Measurements from ENCODE around the gene YOD1.

Gene YOD1

GRCh38 chr1:207051191-207051943 lies at the start of gene YOD1:
Gene YOD1 (minus strand): TSS chr1:207051208. CDS start chr1:207051030, 178 bp downstream.
- TF ChIP-seq ZFX (IDR thresholded peaks at IDR 0.05; ENCODE audit: borderline replicate concordance), result no peak
- TF ChIP-seq, protein P1, sequence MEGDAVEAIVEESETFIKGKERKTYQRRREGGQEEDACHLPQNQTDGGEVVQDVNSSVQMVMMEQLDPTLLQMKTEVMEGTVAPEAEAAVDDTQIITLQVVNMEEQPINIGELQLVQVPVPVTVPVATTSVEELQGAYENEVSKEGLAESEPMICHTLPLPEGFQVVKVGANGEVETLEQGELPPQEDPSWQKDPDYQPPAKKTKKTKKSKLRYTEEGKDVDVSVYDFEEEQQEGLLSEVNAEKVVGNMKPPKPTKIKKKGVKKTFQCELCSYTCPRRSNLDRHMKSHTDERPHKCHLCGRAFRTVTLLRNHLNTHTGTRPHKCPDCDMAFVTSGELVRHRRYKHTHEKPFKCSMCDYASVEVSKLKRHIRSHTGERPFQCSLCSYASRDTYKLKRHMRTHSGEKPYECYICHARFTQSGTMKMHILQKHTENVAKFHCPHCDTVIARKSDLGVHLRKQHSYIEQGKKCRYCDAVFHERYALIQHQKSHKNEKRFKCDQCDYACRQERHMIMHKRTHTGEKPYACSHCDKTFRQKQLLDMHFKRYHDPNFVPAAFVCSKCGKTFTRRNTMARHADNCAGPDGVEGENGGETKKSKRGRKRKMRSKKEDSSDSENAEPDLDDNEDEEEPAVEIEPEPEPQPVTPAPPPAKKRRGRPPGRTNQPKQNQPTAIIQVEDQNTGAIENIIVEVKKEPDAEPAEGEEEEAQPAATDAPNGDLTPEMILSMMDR (IDR thresholded peaks at IDR 0.05), result no peak

GRCh38 chr1:207097871-207098324 lies 46.9 kb upstream of the YOD1 start:
- TF ChIP-seq, protein P1 (IDR thresholded peaks at IDR 0.05), result no peak
- no peak for TF ChIP-seq ZFX (IDR thresholded peaks at IDR 0.05; ENCODE audit: borderline replicate concordance)
- H3K27ac ChIP-seq, result no peak overlapping the region

More at GRCh38 chr1:207051191-207051943, at the start of gene YOD1:
- H3K27ac ChIP-seq, result peak within 1 kb of the TSS; percentile 98

- H3K27ac ChIP-seq, result no peak overlapping the region
- TF ChIP-seq ZFX (IDR thresholded peaks at IDR 0.05; ENCODE audit: borderline replicate concordance), result no peak
- TF ChIP-seq, protein P1 (IDR thresholded peaks at IDR 0.05), result no peak
These were observed 42.9 kb upstream of the YOD1 start for GRCh38 chr1:207093944-207094343.

DNA sequence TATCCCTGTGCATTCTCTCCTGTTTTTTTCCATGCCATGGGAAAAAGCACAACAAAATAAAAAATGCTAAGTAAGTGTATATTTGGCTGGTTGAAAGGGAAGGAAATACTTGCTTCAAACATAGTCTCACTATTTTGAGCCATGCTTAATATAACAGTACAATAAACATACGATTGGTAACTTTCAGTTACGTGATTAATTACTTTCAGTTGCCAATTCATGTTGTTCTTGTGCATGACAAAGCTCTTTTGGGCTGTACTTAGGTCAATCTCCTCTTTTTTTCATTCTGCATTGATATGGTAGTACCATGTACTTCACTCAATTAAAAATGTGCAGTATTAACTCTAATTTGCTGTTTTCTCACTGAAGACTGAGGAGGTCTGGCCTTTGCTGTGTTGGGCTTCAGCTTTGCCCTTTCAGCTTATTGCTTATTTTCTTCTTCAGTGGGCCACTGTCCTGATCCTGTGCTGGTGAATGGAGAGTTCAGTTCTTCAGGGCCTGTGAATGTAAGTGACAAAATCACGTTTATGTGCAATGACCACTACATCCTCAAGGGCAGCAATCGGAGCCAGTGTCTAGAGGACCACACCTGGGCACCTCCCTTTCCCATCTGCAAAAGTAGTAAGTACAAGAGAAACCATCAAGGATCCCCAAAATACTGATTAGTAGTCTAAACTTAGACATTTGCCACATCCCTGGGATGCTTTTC lies 40.3 kb upstream of the YOD1 start:
- TF ChIP-seq, protein P1 (IDR thresholded peaks at IDR 0.05), result no peak
- no peak for TF ChIP-seq ZFX (IDR thresholded peaks at IDR 0.05; ENCODE audit: borderline replicate concordance)
- H3K27ac ChIP-seq, result no peak overlapping the region

GRCh38 chr1:207089627-207090355 lies 38.8 kb upstream of the YOD1 start:
- H3K27ac ChIP-seq, result no peak overlapping the region
- TF ChIP-seq, protein P1 (IDR thresholded peaks at IDR 0.05), result no peak
- TF ChIP-seq ZFX (IDR thresholded peaks at IDR 0.05; ENCODE audit: borderline replicate concordance), result no peak

DNA sequence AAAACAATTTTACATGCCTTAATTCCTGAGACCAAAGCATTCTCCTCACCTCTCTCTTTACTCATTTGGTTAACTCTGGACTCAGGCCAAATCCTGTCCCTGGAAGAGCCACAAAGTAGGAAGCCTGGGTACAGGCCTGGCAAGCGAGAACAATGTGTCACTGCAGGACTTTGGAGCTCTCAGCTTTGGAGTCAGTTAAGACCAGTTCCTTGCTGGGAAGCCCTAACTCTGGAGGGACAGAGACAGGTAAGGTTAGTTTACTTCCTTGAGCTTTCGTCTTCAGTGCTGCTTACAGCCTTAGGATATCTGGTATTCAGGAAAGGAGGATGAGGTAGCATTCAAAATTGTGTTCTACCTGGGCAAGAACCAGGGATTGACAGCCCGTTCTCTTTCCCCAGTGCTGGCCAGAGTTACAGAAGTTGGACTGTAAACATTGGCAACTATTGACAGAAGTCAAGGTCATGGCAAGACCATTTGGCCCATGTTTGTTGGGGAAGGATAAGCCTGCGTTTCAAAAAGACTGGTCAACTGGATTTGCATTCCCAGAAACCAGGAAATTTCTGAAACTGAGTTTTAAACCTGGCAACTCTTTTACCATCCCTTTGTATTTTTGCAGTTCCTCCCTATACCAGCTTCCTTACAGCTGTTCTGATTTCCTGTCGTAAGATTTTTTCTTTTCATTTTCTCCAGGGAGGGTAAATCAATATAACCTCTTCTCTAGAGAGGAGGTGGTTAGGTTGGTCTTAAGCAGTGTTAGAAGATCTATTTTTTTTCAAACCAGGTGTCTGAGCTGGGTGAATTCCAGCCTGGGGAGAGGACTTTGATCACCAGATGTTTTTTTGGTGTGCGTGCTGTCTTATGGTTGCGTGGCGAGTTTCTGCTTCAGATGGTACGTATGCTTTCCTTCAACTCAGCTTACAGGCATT lies 38.0 kb upstream of the YOD1 start, which contains the start of gene C4BPB:
C4BPB (plus strand) TSS at position 160 of the 926 bp plus-strand sequence; CDS start at position 832, 672 bp downstream.
- H3K27ac ChIP-seq, result no peak within 1 kb of the TSS
- no peak for TF ChIP-seq ZFX (IDR thresholded peaks at IDR 0.05; ENCODE audit: borderline replicate concordance)
- TF ChIP-seq, protein P1 (IDR thresholded peaks at IDR 0.05), result no peak

All from 22Rv1 (cell line).